Immature natural killer cell (primary cell): ENCODE measurements around the gene PAAF1. TPM values are rescaled to one million over a fixed set of nuclear protein-coding genes. Genes with fewer than 3 reads are reported as not detected.

Experiments used
- DNase-seq, 3 donors: peaks; one replicate each; pipeline ENCODE4 v3.0.0; 2022; ENCODE audit warnings: mixed read lengths in 1 of 3
- H3K27ac Mint-ChIP-seq, 6 donors: one replicate each; pipeline ENCODE4 v1.8.0; 2020; ENCODE audit warnings: mixed read lengths in 6 of 6, mild to moderate bottlenecking in 5 of 6, inconsistent platforms in 4 of 6, moderate library complexity in 3 of 6
- H3K27me3 Mint-ChIP-seq, 3 donors: one replicate each; pipeline ENCODE4 v1.8.0; 2020 to 2021; ENCODE audit warnings: low read depth in 3 of 3, mild to moderate bottlenecking in 3 of 3, mixed read lengths in 3 of 3, moderate library complexity in 3 of 3, inconsistent platforms in 1 of 3
- H3K36me3 Mint-ChIP-seq, 3 donors: one replicate each; pipeline ENCODE4 v1.8.0; 2020; ENCODE audit warnings: mixed read lengths in 3 of 3, inconsistent platforms in 2 of 3, mild to moderate bottlenecking in 2 of 3
- H3K4me1 Mint-ChIP-seq, 2 donors: one replicate each; pipeline ENCODE4 v1.8.0; 2020; ENCODE audit warnings: inconsistent platforms in 2 of 2, mild to moderate bottlenecking in 2 of 2, mixed read lengths in 2 of 2, moderate library complexity in 1 of 2
- H3K4me3 Mint-ChIP-seq, 5 donors: one replicate each; pipeline ENCODE4 v1.8.0; 2020; ENCODE audit warnings: mild to moderate bottlenecking in 5 of 5, mixed read lengths in 5 of 5, inconsistent platforms in 3 of 5, moderate library complexity in 3 of 5
- H3K9me3 Mint-ChIP-seq, 6 donors: one replicate each; pipeline ENCODE4 v1.8.0; 2020; ENCODE audit warnings: mild to moderate bottlenecking in 6 of 6, mixed read lengths in 6 of 6, inconsistent platforms in 4 of 6, moderate library complexity in 3 of 6
- polyA plus RNA-seq, 3 donors: library from polyadenylated mRNA; unstranded; fragments of 300-500 nt; fragmentation: Illumina TruSeq; gene quantifications; one replicate each; pipeline ENCODE4 v1.2.3, GENCODE V29; 2021

Gene PAAF1
- polyA plus RNA-seq, 3 donors from 2014 or later = 10.7 to 21.5 (median 14.0) TPM

DNA sequence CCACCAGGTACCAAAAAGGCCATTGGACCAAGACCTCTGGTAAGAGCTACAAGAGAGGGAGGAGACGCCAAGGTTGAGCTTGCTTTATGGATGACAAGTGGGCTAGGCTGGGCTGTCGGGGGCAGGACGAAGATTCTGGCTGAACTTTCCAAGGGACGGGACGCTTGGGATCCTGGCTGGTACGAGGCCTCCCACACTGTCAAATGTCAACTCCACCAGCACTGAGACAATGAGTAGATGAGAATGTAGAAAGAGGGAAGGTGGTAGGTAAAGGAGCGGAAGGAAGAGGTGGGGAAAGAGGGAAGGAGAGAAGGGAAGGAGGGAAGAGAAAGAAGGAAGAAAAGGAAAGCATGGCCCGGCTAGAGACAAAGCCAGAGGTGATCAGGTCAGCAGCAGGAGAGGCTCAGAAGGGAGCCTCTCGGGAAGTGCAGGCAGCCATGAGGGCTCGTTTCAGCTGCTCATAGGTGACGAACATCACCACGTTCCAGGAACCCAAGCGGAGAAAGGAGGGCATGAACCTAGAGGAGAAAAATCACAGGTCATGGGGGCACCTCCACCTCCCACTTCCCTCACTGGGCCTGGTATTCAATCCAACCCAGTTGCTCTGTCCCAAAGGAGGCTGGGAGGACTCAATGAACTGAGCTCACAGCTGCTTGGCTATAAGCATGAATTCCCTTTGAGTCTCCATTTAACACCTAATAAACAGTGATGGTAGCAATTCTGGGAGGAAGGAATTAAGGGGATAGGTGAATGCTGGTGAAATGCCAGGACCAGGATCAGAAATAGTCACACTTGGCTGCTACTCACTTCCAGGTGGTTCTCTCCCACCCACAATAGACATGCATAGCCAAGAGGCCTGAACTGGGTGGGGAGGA lies 98.0 kb downstream of the PAAF1 start:
- Mint-ChIP-seq H3K4me1 (peaks cover 99% of the 10 kb centered on the region in 2 donors), H3K27me3 (peaks cover 4 to 6% (median 4%) of the 10 kb centered on the region in 3 donors), H3K27ac (peak overlapping the region; percentile 83 to 97 (median 94)), H3K36me3 (peaks cover 34 to 57% (median 35%) of the 10 kb centered on the region in 3 donors), H3K9me3 (no peaks in the 10 kb centered on the region), H3K4me3 (peak overlapping the region; percentile 76 to 81 (median 77))
- no peak for DNase-seq

DNA sequence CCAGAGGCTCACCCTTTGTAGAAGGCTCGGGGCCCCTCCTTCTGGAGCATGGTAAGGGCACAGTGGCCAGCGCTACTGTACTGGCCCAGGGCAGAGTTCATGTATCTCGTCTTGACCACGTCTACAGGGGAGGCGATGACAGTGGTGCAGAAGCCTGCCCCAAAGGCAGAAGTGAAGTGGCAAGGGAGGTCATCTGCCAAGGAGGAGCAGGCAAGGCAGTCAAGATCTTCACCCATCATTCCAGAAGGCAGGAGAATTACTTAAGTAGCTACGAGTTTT lies 98.6 kb downstream of the PAAF1 start:
- peaks cover 40 to 62% (median 41%) of the 10 kb centered on the region in 3 donors for H3K36me3 Mint-ChIP-seq
- peaks cover 4 to 9% (median 4%) of the 10 kb centered on the region in 3 donors for H3K27me3 Mint-ChIP-seq
- H3K9me3 Mint-ChIP-seq = no peaks in the 10 kb centered on the region
- H3K4me1 Mint-ChIP-seq = peaks cover 99% of the 10 kb centered on the region in 2 donors
- peak overlapping the region; percentile 54 to 81 (median 76) for H3K4me3 Mint-ChIP-seq
- H3K27ac Mint-ChIP-seq = peak overlapping the region; percentile 83 to 97 (median 94)
- no peak for DNase-seq

GRCh38 chr11:73976451-73977151 lies 99.8 kb downstream of the PAAF1 start:
- peaks cover 4 to 9% (median 8%) of the 10 kb centered on the region in 3 donors for H3K27me3 Mint-ChIP-seq
- no peak for DNase-seq
- no peaks in the 10 kb centered on the region for H3K9me3 Mint-ChIP-seq
- H3K4me3 Mint-ChIP-seq = peak overlapping the region; percentile 42 to 99 (median 76)
- H3K36me3 Mint-ChIP-seq = peaks cover 52 to 74% (median 53%) of the 10 kb centered on the region in 3 donors
- H3K27ac Mint-ChIP-seq = peak overlapping the region; percentile 93 to 97 (median 96)
- peaks cover 99 to 100% of the 10 kb centered on the region in 2 donors for H3K4me1 Mint-ChIP-seq

DNA sequence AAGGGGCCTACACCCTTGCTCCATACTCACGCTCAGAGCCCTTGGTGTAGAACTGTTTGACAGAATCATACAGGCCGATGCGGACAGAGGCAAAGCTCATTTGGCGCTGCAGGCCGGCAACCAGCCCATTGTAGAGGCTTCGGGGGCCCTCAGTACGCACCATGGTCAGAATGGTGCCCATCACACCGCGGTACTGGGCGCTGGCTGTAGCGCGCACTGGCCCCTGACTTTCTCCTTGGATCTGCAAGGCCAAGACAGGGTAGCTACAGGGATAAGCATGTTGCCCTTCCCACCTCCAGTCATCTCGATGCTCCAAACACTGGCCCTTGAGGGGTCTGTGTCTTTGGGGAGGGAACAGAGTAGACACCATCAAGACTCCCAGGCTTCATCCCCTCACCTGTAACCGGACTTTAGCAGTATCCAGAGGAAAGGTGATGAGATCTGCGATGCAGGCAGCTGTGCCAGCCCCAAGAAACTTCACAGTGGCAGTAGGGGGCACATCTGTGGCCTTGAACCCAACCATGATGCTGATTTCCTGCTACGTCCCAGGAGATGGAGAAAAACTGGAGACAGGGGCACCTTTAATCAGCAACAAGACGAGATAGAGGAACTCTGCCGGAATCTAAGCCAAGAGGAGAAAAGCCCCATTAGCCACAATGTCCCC lies 101.2 kb downstream of the PAAF1 start:
- Mint-ChIP-seq H3K4me3 (peak overlapping the region; percentile 96 to 99 (median 99)), H3K36me3 (peaks cover 57 to 79% (median 59%) of the 10 kb centered on the region in 3 donors), H3K27ac (peak overlapping the region; percentile 93 to 97 (median 96)), H3K27me3 (peaks cover 12 to 15% (median 15%) of the 10 kb centered on the region in 3 donors), H3K4me1 (peaks cover 85 to 87% of the 10 kb centered on the region in 2 donors), H3K9me3 (peaks cover 0 to 1% (median 0%) of the 10 kb centered on the region in 6 donors)
- no peak for DNase-seq

GRCh38 chr11:73978576-73979086 lies 101.8 kb downstream of the PAAF1 start:
- Mint-ChIP-seq H3K27ac (peak overlapping the region; percentile 93 to 97 (median 96)), H3K9me3 (peaks cover 0 to 2% (median 0%) of the 10 kb centered on the region in 6 donors), H3K4me3 (peak overlapping the region; percentile 96 to 99 (median 99)), H3K36me3 (peaks cover 57 to 80% (median 59%) of the 10 kb centered on the region in 3 donors), H3K4me1 (peaks cover 83 to 85% of the 10 kb centered on the region in 2 donors), H3K27me3 (peaks cover 14 to 21% (median 16%) of the 10 kb centered on the region in 3 donors)
- no peak for DNase-seq

GRCh38 chr11:73980001-73980961 lies 103.5 kb downstream of the PAAF1 start:
- DNase-seq = peak; percentile 77 to 82 (median 78)
- H3K36me3 Mint-ChIP-seq = peaks cover 46 to 67% (median 51%) of the 10 kb centered on the region in 3 donors
- peak overlapping the region; percentile 96 to 99 (median 99) for H3K4me3 Mint-ChIP-seq
- peaks cover 0 to 2% (median 0%) of the 10 kb centered on the region in 6 donors for H3K9me3 Mint-ChIP-seq
- H3K27me3 Mint-ChIP-seq = peaks cover 14 to 27% (median 14%) of the 10 kb centered on the region in 3 donors
- H3K4me1 Mint-ChIP-seq = peaks cover 72 to 73% of the 10 kb centered on the region in 2 donors
- H3K27ac Mint-ChIP-seq = peak overlapping the region; percentile 93 to 99 (median 96)

Other genes starting within 250 kb of the PAAF1 start
- gene PLEKHB1, start 230.4 kb upstream of the PAAF1 start, polyA plus RNA-seq = 10 to 100 TPM in 2 of 3 donors, 1 to 10 TPM in 1; 5.8 to 14.0 (median 10.6) TPM
- gene RAB6A, start 115.9 kb upstream of the PAAF1 start, polyA plus RNA-seq = 100 to 1,000 TPM; 127 to 162 (median 131) TPM
- gene MRPL48, start 89.1 kb upstream of the PAAF1 start, polyA plus RNA-seq = 100 to 1,000 TPM in 1 of 3 donors, 10 to 100 TPM in 2; 55.8 to 106 (median 91.5) TPM
- 10 to 100 TPM; 52.4 to 62.3 (median 57.0) TPM for gene COA4, start 153 bp upstream of the PAAF1 start, polyA plus RNA-seq
- gene DNAJB13, start 74.0 kb downstream of the PAAF1 start, polyA plus RNA-seq = not detected
- gene UCP2, start 105.8 kb downstream of the PAAF1 start, polyA plus RNA-seq = 1,000 to 10,000 TPM; 1,092 to 2,060 (median 1,799) TPM
- gene UCP3, start 132.1 kb downstream of the PAAF1 start, polyA plus RNA-seq = 1 to 10 TPM in 1 of 3 donors, under 1 TPM in 2; 0.41 to 1.3 (median 0.52) TPM